DND-41 (cell line): ENCODE data around the gene LMO7.

ENCODE experiments used
- CTCF ChIP-seq: IDR thresholded peaks from 2 replicates; pipeline ENCODE4 v1.5.1; 2012; ENCODE audit warnings: borderline replicate concordance, low read length, moderate library complexity, mild to moderate bottlenecking; ENCODE audit not compliant: poor library complexity, severe bottlenecking; ENCODE audit errors: extremely low read depth
- EZH2 ChIP-seq: IDR thresholded peaks from 3 replicates; pipeline ENCODE4 v1.6.1; 2012; ENCODE audit warnings: borderline replicate concordance, low read depth, mild to moderate bottlenecking, moderate library complexity, low read length, inconsistent platforms; ENCODE audit not compliant: severe bottlenecking

GRCh38 chr13:75596657-75597182 is 39.4 kb upstream of the LMO7 start:
- TF ChIP-seq CTCF (no peak), EZH2 (no peak)
